CD4-positive, alpha-beta T cell treated with Interferon gamma for 1 hour (primary cell): ENCODE measurements around the gene FCF1.

ENCODE experiments used
- DNase-seq: peaks from one replicate; pipeline ENCODE4 v3.0.0-alpha.2; 2020

FCF1 gene

DNA sequence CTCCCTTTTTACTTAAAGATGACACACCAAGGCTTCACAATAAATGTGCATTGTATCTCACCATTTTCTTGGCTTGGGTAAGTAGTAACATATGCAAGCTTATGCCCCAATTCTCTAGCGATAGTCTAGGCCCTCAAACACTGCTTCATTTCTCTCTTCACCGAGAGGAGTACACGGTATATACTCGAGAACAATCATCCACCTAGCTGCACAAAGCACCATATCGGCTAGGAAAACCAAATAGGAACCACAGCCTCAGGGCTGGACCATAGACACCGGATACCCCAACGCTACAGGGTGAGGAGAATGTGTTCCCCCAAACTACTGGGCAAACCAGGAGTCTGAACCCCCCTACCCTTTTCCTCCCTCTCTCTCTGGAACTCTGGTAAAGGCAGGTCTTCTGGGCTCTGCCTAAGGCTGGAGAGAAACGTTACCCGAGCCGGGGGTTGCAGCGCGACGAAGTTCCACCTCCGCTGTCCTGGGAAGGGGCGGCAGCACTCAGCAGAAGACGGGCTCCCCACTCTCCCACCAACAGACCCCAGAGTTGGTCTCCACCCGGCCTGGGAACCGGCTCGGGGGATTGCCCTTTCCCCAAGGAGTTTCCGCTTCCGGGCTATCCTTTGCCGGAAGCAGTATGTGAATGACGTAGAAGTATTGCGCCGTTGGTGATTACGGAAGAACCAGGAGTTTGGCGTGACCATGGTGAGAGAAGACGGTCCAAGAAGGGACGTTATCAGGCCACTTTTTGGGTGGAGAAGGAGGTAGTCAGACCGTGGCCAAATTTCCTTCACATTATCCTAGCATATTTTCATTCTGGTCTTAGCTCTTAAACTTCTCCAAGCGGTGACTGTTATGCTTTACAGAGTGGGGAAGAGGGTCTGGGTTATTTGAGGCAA lies at the start of gene FCF1, which contains the start of gene AREL1:
TSS of gene FCF1 (plus strand) at position 646 of the 896 bp plus-strand sequence. CDS start at position 700, 54 bp downstream.
TSS of gene AREL1 (minus strand) at position 582 of the 896 bp plus-strand sequence. CDS start 27,465 bp downstream, outside the sequence.
- peak; percentile 82 for DNase-seq

DNA sequence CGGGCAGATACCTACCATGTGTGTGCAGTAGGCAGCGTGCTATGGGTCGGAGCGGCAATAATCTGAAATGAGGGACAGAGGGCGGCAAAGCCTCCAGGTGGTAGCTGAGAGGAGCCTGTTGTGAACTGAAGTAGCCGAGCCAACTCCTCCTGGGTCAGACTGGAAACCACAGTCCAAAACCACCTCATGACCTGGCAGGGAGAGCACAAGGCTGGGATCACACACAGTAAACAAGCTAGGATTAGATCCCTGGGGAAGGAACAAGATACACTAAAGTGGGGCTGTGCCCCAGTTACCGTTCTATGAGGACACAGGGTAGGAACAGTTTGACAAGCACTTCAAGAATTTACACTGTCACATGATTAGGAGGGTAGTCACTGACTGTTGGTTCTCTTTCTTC lies 49.1 kb upstream of the FCF1 start:
- no peak for DNase-seq

GRCh38 chr14:74664717-74665116 lies 48.2 kb upstream of the FCF1 start:
- no peak for DNase-seq

GRCh38 chr14:74667758-74668157 lies 45.2 kb upstream of the FCF1 start:
- DNase-seq = no peak

DNA sequence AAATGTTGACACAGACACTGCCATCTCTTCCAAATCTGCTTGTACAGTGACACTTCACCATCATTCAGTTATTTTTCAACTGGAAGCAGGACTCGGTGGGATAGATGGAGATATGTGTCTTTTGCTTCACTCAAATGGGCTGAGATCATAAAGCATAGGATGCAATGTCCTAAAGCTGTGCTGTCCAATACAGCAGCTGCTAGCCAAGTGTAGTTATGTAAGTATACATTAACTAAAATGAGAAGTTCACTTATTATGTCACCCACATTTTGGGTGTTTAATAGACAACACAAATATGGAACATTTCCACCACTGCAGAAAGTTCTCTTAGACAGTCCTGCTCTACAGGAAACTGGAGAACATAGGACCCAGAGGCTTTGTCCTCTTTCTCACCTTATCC lies 43.7 kb upstream of the FCF1 start:
- no peak for DNase-seq

GRCh38 chr14:74669846-74670245 lies 43.1 kb upstream of the FCF1 start:
- DNase-seq = no peak

DNA sequence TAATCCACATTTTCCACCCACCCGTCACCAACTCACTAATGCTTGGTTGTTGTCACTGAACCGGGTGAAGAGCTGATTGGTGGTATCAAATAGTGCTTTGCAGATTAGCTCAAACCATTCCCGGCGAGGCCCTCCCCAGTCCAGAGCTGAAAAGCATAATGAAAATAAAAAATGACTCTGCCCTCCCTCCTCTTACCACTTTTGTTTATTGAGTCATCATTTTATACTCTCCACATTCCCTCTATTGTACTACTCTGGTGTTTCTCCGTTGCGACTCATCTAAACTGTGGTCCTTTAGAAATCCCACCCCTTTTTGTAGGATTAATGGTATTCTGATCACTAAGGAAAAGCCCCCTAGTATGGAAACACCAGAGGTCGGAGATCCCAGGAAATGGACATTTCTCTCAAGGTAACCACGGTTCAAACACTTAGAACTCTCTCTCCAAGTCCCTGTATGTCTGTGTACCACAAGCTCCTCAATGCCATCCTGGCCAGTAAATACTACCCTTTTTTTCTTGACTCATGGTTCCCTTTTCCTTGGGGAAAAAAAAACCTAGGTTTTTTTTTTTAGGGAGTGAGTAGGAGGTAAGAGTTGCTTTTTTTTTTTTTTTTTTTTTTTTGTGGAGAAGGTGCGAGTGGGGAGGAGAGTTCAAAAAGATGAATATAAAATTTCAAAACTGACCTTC lies 42.1 kb upstream of the FCF1 start:
- DNase-seq = no peak

DNA sequence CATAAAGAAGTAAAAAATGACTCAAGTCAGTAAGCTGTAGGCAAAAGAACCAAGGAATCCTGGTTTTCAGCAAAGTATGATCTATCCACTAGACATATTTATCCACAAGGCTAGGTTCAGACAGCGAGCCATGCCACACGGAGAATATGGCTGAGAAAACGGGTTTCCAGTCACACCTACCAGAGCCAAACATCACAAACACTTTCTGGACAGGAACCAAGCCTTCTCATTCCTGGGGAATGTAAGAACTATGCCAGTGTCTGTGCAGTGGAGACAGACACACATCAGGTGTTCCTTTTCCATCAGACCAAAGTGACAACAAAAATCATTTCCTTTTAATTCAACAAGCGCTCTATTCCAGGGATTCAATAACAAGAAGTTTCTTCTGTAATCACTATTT lies 41.2 kb upstream of the FCF1 start:
- no peak for DNase-seq

DNA sequence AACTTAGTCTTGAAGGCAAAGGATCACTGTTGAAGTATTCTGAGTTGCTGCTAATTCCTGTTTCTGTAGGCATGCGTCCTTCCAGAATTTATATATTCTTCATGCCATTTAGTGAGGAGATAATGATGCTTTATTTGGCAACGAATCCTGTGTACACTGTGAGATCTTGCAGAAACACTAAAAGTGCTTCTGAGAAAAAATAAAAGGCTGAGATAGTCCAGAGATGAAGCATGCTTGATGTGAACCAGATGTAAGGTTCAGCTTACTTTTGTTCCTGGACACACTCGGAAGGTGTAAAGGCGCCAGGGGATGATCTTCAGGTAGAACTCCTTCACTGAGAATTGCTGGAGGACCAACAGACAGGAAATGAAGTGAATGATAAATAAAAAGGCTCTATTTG lies 39.2 kb upstream of the FCF1 start:
- no peak for DNase-seq

- DNase-seq = no peak
Measured at GRCh38 chr14:74675219-74675618, 37.7 kb upstream of the FCF1 start.

GRCh38 chr14:74682169-74682952 lies 30.6 kb upstream of the FCF1 start:
- no peak for DNase-seq

GRCh38 chr14:74683406-74683805 lies 29.5 kb upstream of the FCF1 start:
- DNase-seq = no peak

DNA sequence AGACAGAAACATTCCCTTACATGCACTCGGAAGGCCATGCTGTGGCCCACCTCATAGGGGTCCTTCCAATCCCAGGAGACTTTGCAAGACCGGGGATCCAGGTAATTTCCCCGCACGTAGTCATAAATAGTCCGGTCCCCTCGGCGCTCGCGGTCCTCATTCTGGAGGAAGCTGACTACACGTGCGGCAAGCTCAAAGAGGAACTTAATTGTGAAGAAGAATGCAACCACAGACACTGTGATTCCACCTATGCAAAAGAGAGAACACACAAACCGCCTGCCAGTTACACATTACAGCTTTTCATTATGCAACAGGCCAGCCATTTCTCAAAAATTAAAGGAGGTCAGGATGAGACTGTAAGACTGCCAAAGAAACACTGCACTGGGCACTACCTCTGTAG lies 28.5 kb upstream of the FCF1 start:
- peak; percentile 41 for DNase-seq

DNA sequence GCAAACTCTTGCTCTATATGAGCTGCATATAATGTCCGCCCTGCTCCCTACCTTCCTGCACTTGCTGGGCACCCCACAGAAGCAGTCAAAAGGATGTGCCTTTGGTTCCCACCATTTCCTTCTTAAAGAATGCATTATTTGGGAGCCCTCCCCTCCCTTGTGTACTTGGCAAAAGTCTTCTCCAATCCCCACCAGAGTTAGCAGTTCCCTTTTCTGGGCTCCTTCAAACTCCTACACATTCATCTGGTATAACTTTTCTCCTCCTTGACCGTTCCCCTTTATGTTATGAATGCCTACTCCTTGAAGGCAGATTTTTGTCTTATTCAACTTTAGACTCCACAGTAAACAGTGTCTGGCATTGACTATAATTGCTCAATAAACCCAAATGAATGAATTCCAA lies 27.9 kb upstream of the FCF1 start:
- no peak for DNase-seq

GRCh38 chr14:74685921-74686678 lies 26.8 kb upstream of the FCF1 start:
- DNase-seq = no peak

DNA sequence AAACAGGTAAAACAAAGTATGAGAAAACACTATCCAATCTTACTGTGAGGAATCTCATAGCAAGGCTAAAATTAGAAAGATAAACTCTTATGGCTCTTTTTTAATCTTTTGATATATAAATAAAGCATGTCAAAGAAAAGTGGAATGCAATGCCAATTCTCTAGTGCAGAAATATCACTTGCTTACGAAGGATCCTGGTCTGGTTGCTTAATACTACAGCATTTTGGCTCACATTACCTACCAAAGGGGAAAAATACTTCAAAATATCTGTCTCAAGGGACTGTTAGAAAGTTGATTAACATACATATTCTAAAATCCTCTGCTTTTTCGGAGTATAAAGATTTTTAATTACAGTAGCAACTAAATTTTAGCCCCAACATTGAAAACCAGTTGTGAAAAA lies 21.5 kb upstream of the FCF1 start:
- no peak for DNase-seq

DNA sequence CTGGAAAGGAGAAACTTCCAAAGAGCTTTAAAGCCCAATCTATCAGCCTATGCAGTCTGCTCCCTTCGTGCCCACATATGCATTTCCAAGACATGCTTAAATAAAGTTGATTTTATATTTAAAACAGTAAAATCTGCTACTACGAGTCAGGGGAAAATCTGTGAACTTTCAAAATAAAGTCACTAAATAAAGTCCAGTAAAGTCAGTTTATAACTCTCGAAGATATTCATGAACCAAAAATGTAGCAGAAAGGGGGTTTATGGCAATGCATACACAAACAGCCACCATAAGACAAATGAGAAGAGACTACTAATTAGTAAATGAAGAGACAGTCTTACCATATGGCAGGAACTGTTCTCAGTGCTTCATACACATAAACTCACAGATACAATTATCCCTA lies 19.8 kb upstream of the FCF1 start:
- no peak for DNase-seq

GRCh38 chr14:74695406-74695805 lies 17.5 kb upstream of the FCF1 start:
- no peak for DNase-seq

GRCh38 chr14:74697011-74697410 lies 15.9 kb upstream of the FCF1 start:
- no peak for DNase-seq

- DNase-seq = no peak
Measured at GRCh38 chr14:74697543-74697942, 15.4 kb upstream of the FCF1 start.

- DNase-seq = no peak
Measured at GRCh38 chr14:74697976-74698375, 15.0 kb upstream of the FCF1 start.

DNA sequence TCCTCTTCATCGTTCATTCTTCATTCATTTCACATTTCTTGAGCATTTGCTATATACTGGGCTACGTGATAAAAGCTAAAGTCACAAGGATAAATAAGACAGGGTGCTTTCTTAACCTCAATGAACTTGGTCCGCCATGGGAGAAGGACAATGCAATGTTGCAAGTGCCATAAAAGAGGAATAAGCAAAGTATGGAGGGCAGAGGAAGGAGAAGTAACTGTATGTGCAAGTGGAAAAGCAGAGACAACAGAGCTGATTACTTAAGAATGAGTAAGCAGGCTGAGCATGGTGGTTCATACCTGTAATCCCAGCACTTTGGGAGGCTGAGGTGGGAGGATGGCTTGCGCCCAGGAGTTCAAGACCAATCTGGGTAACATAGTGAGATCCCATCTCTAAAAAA lies 14.5 kb upstream of the FCF1 start:
- DNase-seq = no peak

DNA sequence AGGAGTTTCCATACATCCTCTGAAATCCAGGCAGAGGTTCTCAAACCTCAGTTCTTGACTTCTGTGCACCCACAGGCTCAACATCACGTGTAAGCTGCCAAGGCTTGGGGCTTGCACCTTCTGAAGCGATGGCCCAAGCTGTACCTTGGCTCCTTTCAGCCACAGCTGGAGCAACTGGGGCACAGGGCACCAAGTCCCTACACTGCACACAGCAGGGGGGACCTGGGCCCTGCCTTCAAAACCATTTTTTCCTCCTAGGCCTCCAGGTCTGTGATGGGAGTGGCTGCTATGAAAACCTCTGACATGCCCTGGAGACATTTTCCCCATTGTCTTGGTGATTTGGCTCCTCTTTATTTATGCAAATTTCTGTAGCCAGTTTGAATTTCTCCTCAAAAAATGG lies 10.7 kb upstream of the FCF1 start:
- DNase-seq = no peak
